WTC11 (cell line): ENCODE results near the gene HDAC9. TPM values are rescaled to one million over a fixed set of nuclear protein-coding genes. Genes with fewer than 3 reads are reported as not detected.

Experiments used
- ATAC-seq: fragments of 200-7000 bp; cut with Tn5 transposase; 2 replicates; pipeline ENCODE4 v1.10.0; 2021; ENCODE audit warnings: mild to moderate bottlenecking, moderate library complexity
- CTCF ChIA-PET: fragments of 300-600 bp; sonication (Branson Sonifier 250); formaldehyde crosslinking; loops from one replicate; lab custom pipeline; 2021; ENCODE audit warnings: antibody characterized with exemption; lab: Charles Lee
- POLR2A ChIA-PET: fragments of 350-600 bp; sonication (Branson Sonifier 250); formaldehyde crosslinking; loops from one replicate; lab custom pipeline; 2021; ENCODE audit warnings: antibody characterized with exemption; lab: Charles Lee
- DNase-seq: peaks from one replicate; pipeline ENCODE4 v3.0.0; 2021; ENCODE audit warnings: low spot score
- H3K27ac Mint-ChIP-seq: 2 replicates; pipeline ENCODE4 v1.8.0; 2021; ENCODE audit warnings: mixed read lengths
- H3K27me3 Mint-ChIP-seq: 2 replicates; pipeline ENCODE4 v1.8.0; 2021; ENCODE audit warnings: low read depth, mild to moderate bottlenecking, moderate library complexity, mixed read lengths
- H3K36me3 Mint-ChIP-seq: 2 replicates; pipeline ENCODE4 v1.8.0; 2021; ENCODE audit warnings: mixed read lengths
- H3K4me1 Mint-ChIP-seq: 2 replicates; pipeline ENCODE4 v1.8.0; 2022; ENCODE audit warnings: mixed read lengths
- H3K4me3 Mint-ChIP-seq: 2 replicates; pipeline ENCODE4 v1.8.0; 2021; ENCODE audit warnings: mild to moderate bottlenecking, moderate library complexity, mixed read lengths
- H3K9me3 Mint-ChIP-seq: 2 replicates; pipeline ENCODE4 v1.8.0; 2021; ENCODE audit warnings: mixed read lengths
- FOXJ3 ChIP-seq: sonication (generic); formaldehyde crosslinking; IDR thresholded peaks from 2 replicates; pipeline ENCODE4 v1.9.0; 2021; ENCODE audit warnings: missing genetic modification reagents, mild to moderate bottlenecking, borderline replicate concordance
- GABPB1 ChIP-seq: sonication (generic); formaldehyde crosslinking; IDR thresholded peaks from 2 replicates; pipeline ENCODE4 v1.8.1; 2023; ENCODE audit warnings: mild to moderate bottlenecking, missing genetic modification reagents
- GTF2I ChIP-seq: fragments of 250-450 bp; sonication (Bioruptor Pico); conservative IDR thresholded peaks from 2 replicates; pipeline ENCODE4 v1.4.0; 2021; ENCODE audit warnings: mild to moderate bottlenecking
- JUN ChIP-seq: sonication (generic); formaldehyde crosslinking; IDR thresholded peaks from 2 replicates; pipeline ENCODE4 v1.8.0; 2023; ENCODE audit warnings: mild to moderate bottlenecking, missing genetic modification reagents
- NR2C2 ChIP-seq: sonication (generic); formaldehyde crosslinking; IDR thresholded peaks from 2 replicates; pipeline ENCODE4 v1.8.0; 2022; ENCODE audit warnings: mild to moderate bottlenecking, missing genetic modification reagents
- RELA ChIP-seq: sonication (generic); formaldehyde crosslinking; IDR thresholded peaks from 2 replicates; pipeline ENCODE4 v1.8.1; 2022; ENCODE audit warnings: missing genetic modification reagents, mild to moderate bottlenecking, borderline replicate concordance
- SP1 ChIP-seq: sonication (generic); formaldehyde crosslinking; conservative IDR thresholded peaks from 2 replicates; pipeline ENCODE4 v1.8.1; 2022; ENCODE audit warnings: missing genetic modification reagents
- total RNA-seq: library from RNA; stranded (reverse); gene quantifications from 3 replicates; pipeline ENCODE4 v1.2.3, GENCODE V29; 2021
- TF ChIP-seq, protein P1 (sequence below): fragments of 250-450 bp; sonication (Bioruptor Pico); IDR thresholded peaks from 2 replicates; pipeline ENCODE4 v1.8.0; 2021; ENCODE audit warnings: mild to moderate bottlenecking
- TF ChIP-seq, protein P2 (sequence below): sonication (generic); formaldehyde crosslinking; IDR thresholded peaks from 2 replicates; pipeline ENCODE4 v1.8.0; 2022; ENCODE audit warnings: missing genetic modification reagents
- TF ChIP-seq, protein P3 (sequence below): fragments of 250-450 bp; sonication (Bioruptor Pico); IDR thresholded peaks from 2 replicates; pipeline ENCODE4 v2.1.2; 2022; ENCODE audit warnings: mild to moderate bottlenecking, moderate library complexity
- TF ChIP-seq, protein P4 (sequence below): sonication (generic); formaldehyde crosslinking; IDR thresholded peaks from 2 replicates; pipeline ENCODE4 v1.8.1; 2022; ENCODE audit warnings: missing genetic modification reagents, borderline replicate concordance
- TF ChIP-seq, protein P5 (sequence below): sonication (generic); formaldehyde crosslinking; IDR thresholded peaks from 2 replicates; pipeline ENCODE4 v1.8.1; 2023; ENCODE audit warnings: mild to moderate bottlenecking, missing genetic modification reagents, moderate library complexity
- TF ChIP-seq, protein P6 (sequence below): sonication (generic); formaldehyde crosslinking; IDR thresholded peaks from 2 replicates; pipeline ENCODE4 v1.8.1; 2023; ENCODE audit warnings: mild to moderate bottlenecking, moderate library complexity, missing genetic modification reagents

Gene HDAC9
- total RNA-seq, 1 experiment from 2014 or later: 18.8 TPM

DNA sequence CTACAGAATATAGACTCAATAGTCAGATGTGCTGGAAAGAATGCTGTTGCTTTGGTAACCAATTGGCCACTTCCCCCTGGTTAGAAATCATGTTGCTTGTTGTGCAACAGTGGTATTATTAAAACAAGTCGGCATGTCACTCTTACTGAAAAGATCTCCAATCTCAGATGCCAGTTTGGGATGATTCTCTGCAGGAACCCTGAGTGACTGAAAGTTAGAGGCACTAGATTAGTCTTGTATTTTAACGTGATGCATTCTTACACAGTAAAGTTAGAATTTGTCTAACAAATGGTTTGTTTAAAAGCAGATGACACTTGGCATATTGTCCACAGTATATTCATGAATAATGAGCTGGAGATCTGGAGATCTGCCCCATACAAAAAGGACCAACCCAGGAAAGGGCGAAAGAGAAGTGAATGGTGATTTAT, 334.3 kb downstream of the HDAC9 start (continued):
- TF ChIP-seq, protein P1, sequence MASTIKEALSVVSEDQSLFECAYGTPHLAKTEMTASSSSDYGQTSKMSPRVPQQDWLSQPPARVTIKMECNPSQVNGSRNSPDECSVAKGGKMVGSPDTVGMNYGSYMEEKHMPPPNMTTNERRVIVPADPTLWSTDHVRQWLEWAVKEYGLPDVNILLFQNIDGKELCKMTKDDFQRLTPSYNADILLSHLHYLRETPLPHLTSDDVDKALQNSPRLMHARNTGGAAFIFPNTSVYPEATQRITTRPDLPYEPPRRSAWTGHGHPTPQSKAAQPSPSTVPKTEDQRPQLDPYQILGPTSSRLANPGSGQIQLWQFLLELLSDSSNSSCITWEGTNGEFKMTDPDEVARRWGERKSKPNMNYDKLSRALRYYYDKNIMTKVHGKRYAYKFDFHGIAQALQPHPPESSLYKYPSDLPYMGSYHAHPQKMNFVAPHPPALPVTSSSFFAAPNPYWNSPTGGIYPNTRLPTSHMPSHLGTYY (CRISPR knock-in tag): no peak
- TF ChIP-seq, protein P2, sequence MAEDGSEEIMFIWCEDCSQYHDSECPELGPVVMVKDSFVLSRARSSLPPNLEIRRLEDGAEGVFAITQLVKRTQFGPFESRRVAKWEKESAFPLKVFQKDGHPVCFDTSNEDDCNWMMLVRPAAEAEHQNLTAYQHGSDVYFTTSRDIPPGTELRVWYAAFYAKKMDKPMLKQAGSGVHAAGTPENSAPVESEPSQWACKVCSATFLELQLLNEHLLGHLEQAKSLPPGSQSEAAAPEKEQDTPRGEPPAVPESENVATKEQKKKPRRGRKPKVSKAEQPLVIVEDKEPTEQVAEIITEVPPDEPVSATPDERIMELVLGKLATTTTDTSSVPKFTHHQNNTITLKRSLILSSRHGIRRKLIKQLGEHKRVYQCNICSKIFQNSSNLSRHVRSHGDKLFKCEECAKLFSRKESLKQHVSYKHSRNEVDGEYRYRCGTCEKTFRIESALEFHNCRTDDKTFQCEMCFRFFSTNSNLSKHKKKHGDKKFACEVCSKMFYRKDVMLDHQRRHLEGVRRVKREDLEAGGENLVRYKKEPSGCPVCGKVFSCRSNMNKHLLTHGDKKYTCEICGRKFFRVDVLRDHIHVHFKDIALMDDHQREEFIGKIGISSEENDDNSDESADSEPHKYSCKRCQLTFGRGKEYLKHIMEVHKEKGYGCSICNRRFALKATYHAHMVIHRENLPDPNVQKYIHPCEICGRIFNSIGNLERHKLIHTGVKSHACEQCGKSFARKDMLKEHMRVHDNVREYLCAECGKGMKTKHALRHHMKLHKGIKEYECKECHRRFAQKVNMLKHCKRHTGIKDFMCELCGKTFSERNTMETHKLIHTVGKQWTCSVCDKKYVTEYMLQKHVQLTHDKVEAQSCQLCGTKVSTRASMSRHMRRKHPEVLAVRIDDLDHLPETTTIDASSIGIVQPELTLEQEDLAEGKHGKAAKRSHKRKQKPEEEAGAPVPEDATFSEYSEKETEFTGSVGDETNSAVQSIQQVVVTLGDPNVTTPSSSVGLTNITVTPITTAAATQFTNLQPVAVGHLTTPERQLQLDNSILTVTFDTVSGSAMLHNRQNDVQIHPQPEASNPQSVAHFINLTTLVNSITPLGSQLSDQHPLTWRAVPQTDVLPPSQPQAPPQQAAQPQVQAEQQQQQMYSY (CRISPR knock-in tag): no peak
- TF ChIP-seq, protein P3, sequence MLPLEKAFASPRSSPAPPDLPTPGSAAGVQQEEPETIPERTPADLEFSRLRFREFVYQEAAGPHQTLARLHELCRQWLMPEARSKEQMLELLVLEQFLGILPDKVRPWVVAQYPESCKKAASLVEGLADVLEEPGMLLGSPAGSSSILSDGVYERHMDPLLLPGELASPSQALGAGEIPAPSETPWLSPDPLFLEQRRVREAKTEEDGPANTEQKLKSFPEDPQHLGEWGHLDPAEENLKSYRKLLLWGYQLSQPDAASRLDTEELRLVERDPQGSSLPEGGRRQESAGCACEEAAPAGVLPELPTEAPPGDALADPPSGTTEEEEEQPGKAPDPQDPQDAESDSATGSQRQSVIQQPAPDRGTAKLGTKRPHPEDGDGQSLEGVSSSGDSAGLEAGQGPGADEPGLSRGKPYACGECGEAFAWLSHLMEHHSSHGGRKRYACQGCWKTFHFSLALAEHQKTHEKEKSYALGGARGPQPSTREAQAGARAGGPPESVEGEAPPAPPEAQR: no peak
- TF ChIP-seq GABPB1 (CRISPR knock-in tag) (no peak), GTF2I (CRISPR knock-in tag) (no peak), SP1 (CRISPR knock-in tag) (no peak), RELA (no peak)
- TF ChIP-seq, protein P4, sequence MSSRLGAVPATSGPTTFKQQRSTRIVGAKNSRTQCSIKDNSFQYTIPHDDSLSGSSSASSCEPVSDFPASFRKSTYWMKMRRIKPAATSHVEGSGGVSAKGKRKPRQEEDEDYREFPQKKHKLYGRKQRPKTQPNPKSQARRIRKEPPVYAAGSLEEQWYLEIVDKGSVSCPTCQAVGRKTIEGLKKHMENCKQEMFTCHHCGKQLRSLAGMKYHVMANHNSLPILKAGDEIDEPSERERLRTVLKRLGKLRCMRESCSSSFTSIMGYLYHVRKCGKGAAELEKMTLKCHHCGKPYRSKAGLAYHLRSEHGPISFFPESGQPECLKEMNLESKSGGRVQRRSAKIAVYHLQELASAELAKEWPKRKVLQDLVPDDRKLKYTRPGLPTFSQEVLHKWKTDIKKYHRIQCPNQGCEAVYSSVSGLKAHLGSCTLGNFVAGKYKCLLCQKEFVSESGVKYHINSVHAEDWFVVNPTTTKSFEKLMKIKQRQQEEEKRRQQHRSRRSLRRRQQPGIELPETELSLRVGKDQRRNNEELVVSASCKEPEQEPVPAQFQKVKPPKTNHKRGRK: no peak
- TF ChIP-seq, protein P5, sequence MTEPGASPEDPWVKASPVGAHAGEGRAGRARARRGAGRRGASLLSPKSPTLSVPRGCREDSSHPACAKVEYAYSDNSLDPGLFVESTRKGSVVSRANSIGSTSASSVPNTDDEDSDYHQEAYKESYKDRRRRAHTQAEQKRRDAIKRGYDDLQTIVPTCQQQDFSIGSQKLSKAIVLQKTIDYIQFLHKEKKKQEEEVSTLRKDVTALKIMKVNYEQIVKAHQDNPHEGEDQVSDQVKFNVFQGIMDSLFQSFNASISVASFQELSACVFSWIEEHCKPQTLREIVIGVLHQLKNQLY (CRISPR knock-in tag): no peak

DNA sequence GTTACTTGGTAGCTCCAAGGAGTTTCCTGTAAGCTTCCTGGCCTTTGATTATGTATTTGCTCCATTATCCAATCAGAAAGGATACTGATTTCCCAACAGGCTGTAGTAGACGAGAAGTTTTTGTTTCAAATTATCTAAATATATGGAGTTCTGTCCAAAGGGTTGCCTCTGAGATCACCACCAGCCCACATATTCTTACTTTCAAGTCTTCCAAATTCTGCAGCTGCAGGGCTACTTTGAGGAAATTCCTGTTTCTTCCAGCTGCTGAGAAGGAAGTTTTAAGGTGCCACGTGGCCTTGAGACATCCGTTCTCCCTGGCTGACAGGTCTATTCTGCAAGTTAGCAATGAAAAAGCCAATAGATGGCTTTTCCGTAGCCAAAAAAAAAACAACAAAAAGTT, 335.9 kb downstream of the HDAC9 start:
- Mint-ChIP-seq H3K9me3 (no peaks in the 10 kb centered on the region), H3K36me3 (no peaks in the 10 kb centered on the region), H3K27ac (no peak overlapping the region), H3K27me3 (no peaks in the 10 kb centered on the region), H3K4me3 (no peak overlapping the region), H3K4me1 (peaks cover 12% of the 10 kb centered on the region)
- ATAC-seq: no peak
- CTCF ChIA-PET: no interaction called here
- DNase-seq: no peak
- POLR2A ChIA-PET: no interaction called here
- no peak for TF ChIP-seq FOXJ3
- TF ChIP-seq, protein P1 (CRISPR knock-in tag): no peak
- TF ChIP-seq, protein P6, sequence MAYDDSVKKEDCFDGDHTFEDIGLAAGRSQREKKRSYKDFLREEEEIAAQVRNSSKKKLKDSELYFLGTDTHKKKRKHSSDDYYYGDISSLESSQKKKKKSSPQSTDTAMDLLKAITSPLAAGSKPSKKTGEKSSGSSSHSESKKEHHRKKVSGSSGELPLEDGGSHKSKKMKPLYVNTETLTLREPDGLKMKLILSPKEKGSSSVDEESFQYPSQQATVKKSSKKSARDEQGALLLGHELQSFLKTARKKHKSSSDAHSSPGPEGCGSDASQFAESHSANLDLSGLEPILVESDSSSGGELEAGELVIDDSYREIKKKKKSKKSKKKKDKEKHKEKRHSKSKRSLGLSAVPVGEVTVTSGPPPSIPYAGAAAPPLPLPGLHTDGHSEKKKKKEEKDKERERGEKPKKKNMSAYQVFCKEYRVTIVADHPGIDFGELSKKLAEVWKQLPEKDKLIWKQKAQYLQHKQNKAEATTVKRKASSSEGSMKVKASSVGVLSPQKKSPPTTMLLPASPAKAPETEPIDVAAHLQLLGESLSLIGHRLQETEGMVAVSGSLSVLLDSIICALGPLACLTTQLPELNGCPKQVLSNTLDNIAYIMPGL (CRISPR knock-in tag): no peak
- TF ChIP-seq NR2C2: no peak
- no peak for TF ChIP-seq JUN (CRISPR knock-in tag)
